Middle frontal gyrus (tissue), 1 donor: Measurements from ENCODE around the gene TWIST2.

Source experiments
- DNase-seq: peaks from one replicate; pipeline ENCODE4 v3.0.0-alpha.2; 2015; ENCODE audit warnings: low spot score; ENCODE audit errors: extremely low spot score

The TWIST2 gene

GRCh38 chr2:238855891-238856580, 8.2 kb downstream of the TWIST2 start:
- DNase-seq, result no peak

GRCh38 chr2:238856713-238857567, 9.1 kb downstream of the TWIST2 start:
- no peak for DNase-seq

- no peak for DNase-seq
Observed at GRCh38 chr2:238857959-238858358, 10.1 kb downstream of the TWIST2 start.

- DNase-seq, result no peak
Observed at GRCh38 chr2:238859636-238860347, 11.9 kb downstream of the TWIST2 start.

- no peak for DNase-seq
Observed at GRCh38 chr2:238861013-238861730, 13.3 kb downstream of the TWIST2 start.

GRCh38 chr2:238861766-238862315, 14.0 kb downstream of the TWIST2 start:
- DNase-seq, result no peak

GRCh38 chr2:238862701-238863100, 14.8 kb downstream of the TWIST2 start:
- no peak for DNase-seq

- no peak for DNase-seq
Observed at GRCh38 chr2:238863231-238863630, 15.3 kb downstream of the TWIST2 start.

GRCh38 chr2:238863749-238864206, 15.9 kb downstream of the TWIST2 start:
- no peak for DNase-seq

- DNase-seq, result no peak
Observed at GRCh38 chr2:238864207-238865014, 16.5 kb downstream of the TWIST2 start.

GRCh38 chr2:238865015-238865719, 17.3 kb downstream of the TWIST2 start:
- DNase-seq, result no peak

- DNase-seq, result no peak
Observed at GRCh38 chr2:238865744-238866355, 18.0 kb downstream of the TWIST2 start.

- no peak for DNase-seq
Observed at GRCh38 chr2:238866656-238867277, 18.9 kb downstream of the TWIST2 start.

GRCh38 chr2:238868067-238868524, 20.2 kb downstream of the TWIST2 start:
- DNase-seq, result no peak

GRCh38 chr2:238868616-238869292, 20.9 kb downstream of the TWIST2 start:
- DNase-seq, result peak; percentile 12

- DNase-seq, result no peak
Observed at GRCh38 chr2:238869293-238870124, 21.6 kb downstream of the TWIST2 start.

GRCh38 chr2:238870261-238870660, 22.4 kb downstream of the TWIST2 start:
- DNase-seq, result no peak
